ENCODE data around the gene SGMS1. TPM values are rescaled to one million over a fixed set of nuclear protein-coding genes. Genes with fewer than 3 reads are reported as not detected.

SGMS1 gene
- polyA plus RNA-seq, 1 donor (not counting 4 experiments of a cell fraction or from before 2014, with no cell fraction given), result 18.3 TPM

GRCh38 chr10:50590935-50591334 is 32.8 kb downstream of the SGMS1 start:
- dilution Hi-C loops (cut with MboI; ENCODE audit: extremely low pct_ligation_motif_present, low sequenced_read_pairs), result no loop called here
- Histone ChIP-seq H3K27ac (ENCODE audit: control insufficient read depth, insufficient read depth, low read length) (no peak overlapping the region), H3K9ac (ENCODE audit: control insufficient read depth, extremely low read depth, insufficient read depth, low read length) (no peak overlapping the region), H3K9me3 (ENCODE audit: control insufficient read depth, low read depth, low read length) (no peaks in the 10 kb centered on the region), H3K4me1 (ENCODE audit: control insufficient read depth, extremely low read depth, insufficient read depth, low read length) (peaks cover 20% of the 10 kb centered on the region), H3K4me3 (ENCODE audit: control insufficient read depth in 2 of 3, extremely low read depth in 1 of 3, insufficient read depth in 2 of 3, low read depth in 1 of 3, low read length in 3 of 3) (no peak overlapping the region), H3K4me2 (ENCODE audit: control insufficient read depth, extremely low read depth, insufficient read depth, low read depth, low read length) (no peak overlapping the region), H3K79me2 (ENCODE audit: control insufficient read depth, insufficient read depth, low read length) (no peaks in the 10 kb centered on the region), H3K9me1 (ENCODE audit: control insufficient read depth, extremely low read depth, insufficient read depth, low read length) (no peaks in the 10 kb centered on the region), H3K27me3 (ENCODE audit: control insufficient read depth, extremely low read depth, insufficient read depth, low read length) (no peaks in the 10 kb centered on the region), H3K36me3 (ENCODE audit: control insufficient read depth in 2 of 2, extremely low read depth in 1 of 2, insufficient read depth in 2 of 2, low read length in 2 of 2) (no peaks in the 10 kb centered on the region), H2AFZ (ENCODE audit: control insufficient read depth, low read length) (no peak overlapping the region), H4K20me1 (ENCODE audit: control insufficient read depth, extremely low read depth, insufficient read depth, low read length) (no peaks in the 10 kb centered on the region)
- TF ChIP-seq, protein P1, sequence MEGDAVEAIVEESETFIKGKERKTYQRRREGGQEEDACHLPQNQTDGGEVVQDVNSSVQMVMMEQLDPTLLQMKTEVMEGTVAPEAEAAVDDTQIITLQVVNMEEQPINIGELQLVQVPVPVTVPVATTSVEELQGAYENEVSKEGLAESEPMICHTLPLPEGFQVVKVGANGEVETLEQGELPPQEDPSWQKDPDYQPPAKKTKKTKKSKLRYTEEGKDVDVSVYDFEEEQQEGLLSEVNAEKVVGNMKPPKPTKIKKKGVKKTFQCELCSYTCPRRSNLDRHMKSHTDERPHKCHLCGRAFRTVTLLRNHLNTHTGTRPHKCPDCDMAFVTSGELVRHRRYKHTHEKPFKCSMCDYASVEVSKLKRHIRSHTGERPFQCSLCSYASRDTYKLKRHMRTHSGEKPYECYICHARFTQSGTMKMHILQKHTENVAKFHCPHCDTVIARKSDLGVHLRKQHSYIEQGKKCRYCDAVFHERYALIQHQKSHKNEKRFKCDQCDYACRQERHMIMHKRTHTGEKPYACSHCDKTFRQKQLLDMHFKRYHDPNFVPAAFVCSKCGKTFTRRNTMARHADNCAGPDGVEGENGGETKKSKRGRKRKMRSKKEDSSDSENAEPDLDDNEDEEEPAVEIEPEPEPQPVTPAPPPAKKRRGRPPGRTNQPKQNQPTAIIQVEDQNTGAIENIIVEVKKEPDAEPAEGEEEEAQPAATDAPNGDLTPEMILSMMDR (optimal IDR thresholded peaks at IDR 0.05 in 1 of 3, IDR thresholded peaks at IDR 0.05 in 1 of 3, conservative IDR thresholded peaks at IDR 0.05 in 1 of 3; ENCODE audit: extremely low read depth in 1 of 3, insufficient read depth in 2 of 3, low read length in 3 of 3), result no peak
- no peak for TF ChIP-seq EZH2 (IDR thresholded peaks at IDR 0.05; ENCODE audit: low read length)
- FAIRE-seq (no peak), DNase-seq (ENCODE audit: low read depth, low spot score) (no peak)

GRCh38 chr10:50586740-50587088 is 37.0 kb downstream of the SGMS1 start:
- Histone ChIP-seq H3K4me3 (ENCODE audit: control insufficient read depth in 2 of 3, extremely low read depth in 1 of 3, insufficient read depth in 2 of 3, low read depth in 1 of 3, low read length in 3 of 3) (no peak overlapping the region), H3K79me2 (ENCODE audit: control insufficient read depth, insufficient read depth, low read length) (no peaks in the 10 kb centered on the region), H3K4me1 (ENCODE audit: control insufficient read depth, extremely low read depth, insufficient read depth, low read length) (peaks cover 13% of the 10 kb centered on the region), H3K27me3 (ENCODE audit: control insufficient read depth, extremely low read depth, insufficient read depth, low read length) (no peaks in the 10 kb centered on the region), H3K27ac (ENCODE audit: control insufficient read depth, insufficient read depth, low read length) (peak overlapping the region; percentile 56), H3K9ac (ENCODE audit: control insufficient read depth, extremely low read depth, insufficient read depth, low read length) (no peak overlapping the region), H2AFZ (ENCODE audit: control insufficient read depth, low read length) (no peak overlapping the region), H3K9me1 (ENCODE audit: control insufficient read depth, extremely low read depth, insufficient read depth, low read length) (no peaks in the 10 kb centered on the region), H3K9me3 (ENCODE audit: control insufficient read depth, low read depth, low read length) (no peaks in the 10 kb centered on the region), H3K4me2 (ENCODE audit: control insufficient read depth, extremely low read depth, insufficient read depth, low read depth, low read length) (peak overlapping the region; percentile 39), H3K36me3 (ENCODE audit: control insufficient read depth in 2 of 2, extremely low read depth in 1 of 2, insufficient read depth in 2 of 2, low read length in 2 of 2) (no peaks in the 10 kb centered on the region), H4K20me1 (ENCODE audit: control insufficient read depth, extremely low read depth, insufficient read depth, low read length) (no peaks in the 10 kb centered on the region)
- FAIRE-seq, result peak; percentile 90
- DNase-seq (ENCODE audit: low read depth, low spot score), result no peak
- dilution Hi-C loops (cut with MboI; ENCODE audit: extremely low pct_ligation_motif_present, low sequenced_read_pairs), result no loop called here
- TF ChIP-seq, protein P1 (optimal IDR thresholded peaks at IDR 0.05 in 1 of 3, IDR thresholded peaks at IDR 0.05 in 1 of 3, conservative IDR thresholded peaks at IDR 0.05 in 1 of 3; ENCODE audit: extremely low read depth in 1 of 3, insufficient read depth in 2 of 3, low read length in 3 of 3), result no peak
- TF ChIP-seq EZH2 (IDR thresholded peaks at IDR 0.05; ENCODE audit: low read length), result no peak
